GM12878 (cell line): Measurements from ENCODE around the gene NFE2L2. TPM values are rescaled to one million over a fixed set of nuclear protein-coding genes. Genes with fewer than 3 reads are reported as not detected.
A peak's percentile ranks its signal among the peaks of the same experiment; 100 is the strongest.

ENCODE experiments used
- ATAC-seq: fragments of 200-7000 bp; cut with Tn5 transposase; 3 replicates; pipeline ENCODE4 v1.9.1; 2020; ENCODE audit warnings: mild to moderate bottlenecking, moderate library complexity
- BruUV-seq: library from RNA; stranded (reverse); fragments of 400-500 nt; replicated peaks from 2 replicates; lab custom pipeline; 2021; lab: Mats Ljungman, UMichigan
- CTCF ChIA-PET: fragments of 300-600 bp; sonication (Branson Sonifier 250); formaldehyde crosslinking; extraction: SDS; loops from one replicate; lab custom pipeline; 2021; ENCODE audit warnings: inconsistent platforms; lab: Yijun Ruan, JAX
- POLR2A ChIA-PET: fragments of 350-600 bp; formaldehyde crosslinking; extraction: SDS; loops from one replicate; lab custom pipeline; 2021; ENCODE audit warnings: inconsistent platforms; lab: Charles Lee
- RAD21 ChIA-PET: fragments of 300-600 bp; sonication (Branson Sonifier 250); formaldehyde crosslinking; loops from one replicate; lab custom pipeline; 2023; ENCODE audit warnings: antibody characterized with exemption; ENCODE audit not compliant: unreplicated experiment; lab: Charles Lee
- SMC1A ChIA-PET: fragments of 300-600 bp; sonication (Branson Sonifier 250); formaldehyde crosslinking; loops from one replicate; lab custom pipeline; 2023; ENCODE audit not compliant: unreplicated experiment, uncharacterized antibody; lab: Charles Lee
- DNase-seq: peaks from one replicate; pipeline ENCODE4 v3.0.0-alpha.2; 2011; ENCODE audit warnings: low read depth, low spot score
- FAIRE-seq: peaks from 3 replicates; lab custom pipeline; 2011; peaks lifted over from hg19 to GRCh38; lab: Jason Lieb, UNC
- H2AFZ ChIP-seq: 2 replicates; pipeline ENCODE4 v1.6.0; 2011; ENCODE audit warnings: low read depth, low read length, control low read depth; ENCODE audit not compliant: control insufficient read depth
- H3K27ac ChIP-seq: 2 replicates; pipeline ENCODE4 v1.5.1; 2011; ENCODE audit warnings: control low read depth; ENCODE audit not compliant: control insufficient read depth, insufficient read depth
- H3K27me3 ChIP-seq, 2 experiments: replicated peaks in 1 of 2; 2 replicates each; pipeline versions ENCODE4 v1.6.0 to v1.6.1; 2011; ENCODE audit warnings: low read length in 1 of 2; ENCODE audit not compliant: control insufficient read depth in 2 of 2, insufficient read depth in 2 of 2
- H3K36me3 ChIP-seq, 2 experiments: 2 replicates each; pipeline ENCODE4 v1.5.1; 2011; ENCODE audit warnings: low read length in 1 of 2; ENCODE audit not compliant: control insufficient read depth in 2 of 2, insufficient read depth in 2 of 2
- H3K4me1 ChIP-seq: 2 replicates; pipeline ENCODE4 v1.6.1; 2011; ENCODE audit warnings: mild to moderate bottlenecking, low read length, moderate library complexity, mixed read lengths; ENCODE audit not compliant: control insufficient read depth, insufficient read depth
- H3K4me2 ChIP-seq: 2 replicates; pipeline ENCODE4 v1.6.0; 2011; ENCODE audit warnings: control low read depth; ENCODE audit not compliant: control insufficient read depth, insufficient read depth
- H3K4me3 ChIP-seq: fragments of 200-600 bp; sonication (generic); 2 replicates; pipeline ENCODE4 v1.5.1; 2016
- H3K79me2 ChIP-seq: 2 replicates; pipeline ENCODE4 v1.6.0; 2011; ENCODE audit warnings: low read length; ENCODE audit not compliant: control insufficient read depth, insufficient read depth
- H3K9ac ChIP-seq: 2 replicates; pipeline ENCODE4 v1.8.0; 2011; ENCODE audit warnings: low read length, control low read depth, mixed read lengths; ENCODE audit not compliant: control insufficient read depth, insufficient read depth
- H3K9me3 ChIP-seq: replicated peaks from 3 replicates; pipeline ENCODE4 v1.5.1; 2011; ENCODE audit warnings: mild to moderate bottlenecking, low read length; ENCODE audit not compliant: control insufficient read depth, insufficient read depth
- H4K20me1 ChIP-seq: 2 replicates; pipeline ENCODE4 v1.6.0; 2011; ENCODE audit not compliant: control insufficient read depth, insufficient read depth
- BACH1 ChIP-seq: fragments of 450-650 bp; IDR thresholded peaks from 2 replicates; pipeline ENCODE4 v1.6.1; 2017; ENCODE audit warnings: mild to moderate bottlenecking, borderline replicate concordance
- BCL3 ChIP-seq: IDR thresholded peaks from 2 replicates; pipeline ENCODE4 v1.6.1; 2011; ENCODE audit warnings: borderline replicate concordance, low read depth, mild to moderate bottlenecking, moderate library complexity, low read length; ENCODE audit not compliant: insufficient read depth, poor library complexity, severe bottlenecking
- BRCA1 ChIP-seq: IDR thresholded peaks from 2 replicates; pipeline ENCODE4 v1.6.1; 2011; ENCODE audit warnings: low read depth, low read length, improper control_type of control experiment
- KDM1A ChIP-seq: fragments of 200-600 bp; sonication (generic); IDR thresholded peaks from 2 replicates; pipeline ENCODE4 v1.6.1; 2016; ENCODE audit warnings: borderline replicate concordance
- NFIC ChIP-seq: IDR thresholded peaks from 2 replicates; pipeline ENCODE4 v1.6.1; 2012; ENCODE audit warnings: low read depth, mild to moderate bottlenecking, inconsistent platforms, low read length, moderate library complexity
- POLR2AphosphoS5 ChIP-seq: IDR thresholded peaks from 2 replicates; pipeline ENCODE4 v1.6.1; 2011; ENCODE audit warnings: mild to moderate bottlenecking, low read length, inconsistent platforms
- SMARCA5 ChIP-seq: fragments of 450-650 bp; IDR thresholded peaks from 2 replicates; pipeline ENCODE4 v1.6.1; 2017; ENCODE audit warnings: mild to moderate bottlenecking
- SREBF1 ChIP-seq: IDR thresholded peaks from 2 replicates; pipeline ENCODE4 v1.6.1; 2012; ENCODE audit warnings: mild to moderate bottlenecking, low read length
- TAF1 ChIP-seq: IDR thresholded peaks from 2 replicates; pipeline ENCODE4 v1.6.1; 2011; ENCODE audit warnings: mild to moderate bottlenecking, low read depth, low read length, borderline replicate concordance
- WGBS: methylation state at CpG from one replicate; pipeline ENCODE4 v1.1.6; 2016; ENCODE audit warnings: low lambda C conversion rate; ENCODE audit not compliant: insufficient replicate concordance, insufficient coverage; ENCODE audit errors: missing lambda C conversion rate; 5-methylcytosine and 5-hydroxymethylcytosine counted together
- in situ Hi-C: fragments of 300-500 bp; cut with MboI; formaldehyde crosslinking; loops from 9 replicates; pipeline ENCODE4 v1.14.3; 2018; ENCODE audit warnings: mixed read lengths
- intact Hi-C: fragments of 100-400 bp; cut with micrococcal nuclease; formaldehyde crosslinking; loops from one replicate; pipeline ENCODE4 v1.14.2; 2022; ENCODE audit not compliant: unreplicated experiment
- polyA plus RNA-seq, 11 experiments: library from polyadenylated mRNA; depleted of rRNA in 4 of 11; unstranded in 6 of 11; stranded (reverse) in 5 of 11; fragments of >200 nt; fragmentation: Nextera tagmentation in 4 of 11; fragmentation: Illumina TruSeq in 1 of 11; extraction: Ambion mirVana in 4 of 11; extraction: Trizol in 1 of 11; gene quantifications; 1 replicate in 1 of 11; 2 replicates in 10 of 11; pipeline versions ENCODE4 v1.2.1 to v1.2.3, GENCODE V29; 2011 to 2016; ENCODE audit warnings: inconsistent platforms in 2 of 11, missing spikeins in 2 of 11, low read depth in 1 of 11
- total RNA-seq, 4 experiments: library from RNA; depleted of rRNA in 3 of 4; stranded (reverse); fragments of >200 nt in 3 of 4; fragmentation: Illumina TruSeq in 1 of 4; extraction: Trizol in 1 of 4; gene quantifications; 2 replicates each; pipeline versions ENCODE4 v1.2.1 to v1.2.3, GENCODE V29; 2013 to 2021

The NFE2L2 gene
- total and polyA plus RNA-seq, 10 of the 15 experiments (the other 5 are each of a cell fraction or from before 2014, with no cell fraction given) = 18.4 to 69.8 (median 37.1) TPM

GRCh38 chr2:177243476-177243875 is 21.1 kb downstream of the NFE2L2 start:
- RAD21 ChIA-PET = interaction anchor here (0.8 kb wide), 1 partner anchor 21 kb away, joined by 4 read pairs; no protein-coding TSS in a partner anchor
- H2AFZ ChIP-seq = no peak overlapping the region
- BruUV-seq = no TSS peak
- SMC1A ChIA-PET = interaction anchor here (0.6 to 0.8 kb wide), 2 partner anchors 11 to 725 kb away, joined by 3 to 4 read pairs; no protein-coding TSS in a partner anchor
- H3K27ac ChIP-seq = no peak overlapping the region
- no peaks in the 10 kb centered on the region for H3K27me3 ChIP-seq
- H3K36me3 ChIP-seq = peaks cover 0 to 4% of the 10 kb centered on the region in 2 experiments; a peak in 3 of 4 replicates
- no peaks in the 10 kb centered on the region for H3K9me3 ChIP-seq
- DNase-seq (no peak), FAIRE-seq (no peak), ATAC-seq (no peak)
- no peak overlapping the region for H3K9ac ChIP-seq
- CTCF ChIA-PET = interaction anchor here (1.0 kb wide), 1 partner anchor 78 kb away, joined by 4 read pairs; no protein-coding TSS in a partner anchor
- POLR2A ChIA-PET = interaction anchor here (0.8 to 1.0 kb wide), 2 partner anchors 10 to 22 kb away, joined by 3 read pairs; no protein-coding TSS in a partner anchor
- in situ Hi-C loops = no loop called here
- peaks cover 7% of the 10 kb centered on the region for H4K20me1 ChIP-seq
- peaks cover 79% of the 10 kb centered on the region for H3K79me2 ChIP-seq
- peaks cover 22% of the 10 kb centered on the region for H3K4me1 ChIP-seq
- no peak for TF ChIP-seq TAF1
- no peak overlapping the region for H3K4me3 ChIP-seq
- intact Hi-C loops = loop anchor here (5.0 kb wide), 1 partner anchor 89 kb away; no protein-coding TSS in a partner anchor
- no peak overlapping the region for H3K4me2 ChIP-seq

GRCh38 chr2:177243073-177243472 is 21.5 kb downstream of the NFE2L2 start:
- RAD21 ChIA-PET = interaction anchor here (0.8 kb wide), 1 partner anchor 22 kb away, joined by 4 read pairs; no protein-coding TSS in a partner anchor
- Histone ChIP-seq H3K9ac (no peak overlapping the region), H3K27ac (0 out of 2 replicates have a peak overlapping the region, but pooled peaks have one; percentile 9), H3K27me3 (no peaks in the 10 kb centered on the region), H4K20me1 (peaks cover 7% of the 10 kb centered on the region), H3K4me1 (peaks cover 22% of the 10 kb centered on the region), H2AFZ (no peak overlapping the region), H3K4me3 (no peak overlapping the region), H3K4me2 (no peak overlapping the region), H3K9me3 (no peaks in the 10 kb centered on the region), H3K36me3 (peaks cover 0 to 6% of the 10 kb centered on the region in 2 experiments; a peak in 3 of 4 replicates), H3K79me2 (peaks cover 82% of the 10 kb centered on the region)
- no peak for DNase-seq
- in situ Hi-C loops = no loop called here
- CTCF ChIA-PET = interaction anchor here (1.0 kb wide), 1 partner anchor 78 kb away, joined by 4 read pairs; no protein-coding TSS in a partner anchor
- WGBS = 100% methylated on average over 3 of the region's 3 CpGs
- FAIRE-seq = no peak
- SMC1A ChIA-PET = interaction anchor here (0.6 kb wide), 1 partner anchor 725 kb away, joined by 4 read pairs; no protein-coding TSS in a partner anchor
- no TSS peak for BruUV-seq
- no peak for ATAC-seq
- POLR2A ChIA-PET = no interaction called here
- TF ChIP-seq KDM1A = no peak
- no peak for TF ChIP-seq SMARCA5
- TF ChIP-seq BCL3 = no peak
- no peak for TF ChIP-seq BACH1
- TF ChIP-seq NFIC = no peak
- no peak for TF ChIP-seq BRCA1
- no peak for TF ChIP-seq POLR2AphosphoS5
- TF ChIP-seq SREBF1 = no peak
- intact Hi-C loops = loop anchor here (5.0 kb wide), 1 partner anchor 89 kb away; no protein-coding TSS in a partner anchor
